IMR-90 (cell line): ENCODE data around the gene C16orf87. TPM values are rescaled to one million over a fixed set of nuclear protein-coding genes. Genes with fewer than 3 reads are reported as not detected.
A peak's percentile ranks its signal among the peaks of the same experiment; 100 is the strongest.

ENCODE experiments used
- ATAC-seq: fragments of 200-7000 bp; cut with Tn5 transposase; 2 replicates; pipeline ENCODE4 v1.9.1; 2020; ENCODE audit warnings: low read depth, mild to moderate bottlenecking, moderate library complexity
- BruUV-seq: library from RNA; stranded (reverse); fragments of 400-500 nt; replicated peaks from 2 replicates; lab custom pipeline; 2021; lab: Mats Ljungman, UMichigan
- CTCF ChIA-PET: fragments of 300-600 bp; formaldehyde crosslinking; extraction: SDS; loops from one replicate; lab custom pipeline; 2021; ENCODE audit warnings: antibody characterized with exemption; lab: Yijun Ruan, JAX
- POLR2A ChIA-PET: fragments of 300-600 bp; sonication (Branson Sonifier 250); formaldehyde crosslinking; loops from one replicate; lab custom pipeline; 2022; ENCODE audit warnings: antibody characterized with exemption; ENCODE audit not compliant: unreplicated experiment; lab: Charles Lee
- DNase-seq: peaks from one replicate; pipeline ENCODE4 v3.0.0; 2013
- H2AFZ ChIP-seq: replicated peaks from 2 replicates; pipeline ENCODE3; 2013; ENCODE audit warnings: low read length, mild to moderate bottlenecking; ENCODE audit not compliant: poor library complexity
- H2AK5ac ChIP-seq: 2 replicates; pipeline ENCODE4 v1.6.1; 2013; ENCODE audit warnings: low read depth, low read length, inconsistent platforms
- H2AK9ac ChIP-seq: replicated peaks from 2 replicates; pipeline ENCODE3; 2013; ENCODE audit warnings: mild to moderate bottlenecking, low read depth, low read length, moderate library complexity; ENCODE audit not compliant: poor library complexity
- H2BK120ac ChIP-seq: 2 replicates; pipeline ENCODE4 v1.6.1; 2013; ENCODE audit warnings: low read depth, low read length, inconsistent platforms
- H2BK15ac ChIP-seq: 3 replicates; pipeline ENCODE4 v1.6.1; 2013; ENCODE audit warnings: low read depth, low read length, inconsistent platforms
- H2BK20ac ChIP-seq: 2 replicates; pipeline ENCODE4 v1.6.1; 2013; ENCODE audit warnings: low read depth, mild to moderate bottlenecking, inconsistent platforms, low read length, moderate library complexity
- H2BK5ac ChIP-seq: 2 replicates; pipeline ENCODE4 v1.6.1; 2013; ENCODE audit warnings: mild to moderate bottlenecking, low read depth, low read length, inconsistent platforms; ENCODE audit not compliant: poor library complexity, severe bottlenecking
- H3K14ac ChIP-seq: replicated peaks from 2 replicates; pipeline ENCODE4 v1.6.1; 2013; ENCODE audit warnings: low read depth, low read length, inconsistent platforms
- H3K18ac ChIP-seq: 2 replicates; pipeline ENCODE4 v1.6.1; 2013; ENCODE audit warnings: low read depth, low read length, control low read depth
- H3K23ac ChIP-seq: 2 replicates; pipeline ENCODE4 v1.6.1; 2013; ENCODE audit warnings: low read depth, low read length, inconsistent platforms
- H3K27ac ChIP-seq: 2 replicates; pipeline ENCODE4 v1.5.1; 2013; ENCODE audit warnings: mild to moderate bottlenecking, control low read depth, low read length; ENCODE audit not compliant: insufficient read depth
- H3K27me3 ChIP-seq: 2 replicates; pipeline ENCODE4 v1.6.1; 2013; ENCODE audit warnings: low read length; ENCODE audit not compliant: control insufficient read depth, insufficient read depth
- H3K36me3 ChIP-seq: 2 replicates; pipeline ENCODE4 v1.6.1; 2013; ENCODE audit warnings: low read length, mixed read lengths; ENCODE audit not compliant: control insufficient read depth, insufficient read depth
- H3K4ac ChIP-seq: 2 replicates; pipeline ENCODE4 v1.6.1; 2013; ENCODE audit warnings: low read depth, low read length, inconsistent platforms
- H3K4me1 ChIP-seq: 2 replicates; pipeline ENCODE4 v1.6.1; 2013; ENCODE audit warnings: low read length, mixed read lengths; ENCODE audit not compliant: control insufficient read depth, insufficient read depth
- H3K4me2 ChIP-seq: 2 replicates; pipeline ENCODE4 v1.6.1; 2013; ENCODE audit warnings: low read depth, mild to moderate bottlenecking, control low read depth, low read length, moderate library complexity
- H3K4me3 ChIP-seq: 2 replicates; pipeline ENCODE4 v1.5.1; 2013; ENCODE audit warnings: low read depth, mild to moderate bottlenecking, control low read depth, low read length, moderate library complexity; ENCODE audit not compliant: insufficient read depth
- H3K56ac ChIP-seq: 2 replicates; pipeline ENCODE4 v1.6.1; 2013; ENCODE audit warnings: low read length, inconsistent platforms; ENCODE audit not compliant: insufficient read depth; ENCODE audit errors: extremely low read depth
- H3K79me1 ChIP-seq, 2 experiments: 2 replicates each; pipeline ENCODE4 v1.6.1; 2013; ENCODE audit warnings: low read length in 2 of 2, inconsistent platforms in 1 of 2, low read depth in 1 of 2
- H3K9ac ChIP-seq: 2 replicates; pipeline ENCODE4 v1.6.1; 2013; ENCODE audit warnings: low read depth, low read length, control low read depth
- H3K9me1 ChIP-seq: 2 replicates; pipeline ENCODE4 v1.6.1; 2013; ENCODE audit warnings: low read length, inconsistent platforms; ENCODE audit not compliant: insufficient read depth
- H3K9me3 ChIP-seq: 2 replicates; pipeline ENCODE4 v1.6.1; 2013; ENCODE audit warnings: low read length; ENCODE audit not compliant: control insufficient read depth, insufficient read depth
- H4K20me1 ChIP-seq: 2 replicates; pipeline ENCODE4 v1.6.1; 2013; ENCODE audit warnings: low read length, inconsistent platforms; ENCODE audit not compliant: insufficient read depth
- H4K5ac ChIP-seq: 2 replicates; pipeline ENCODE4 v1.6.1; 2013; ENCODE audit warnings: mild to moderate bottlenecking, low read depth, low read length, control low read depth
- H4K8ac ChIP-seq, 2 experiments: 2 replicates each; pipeline ENCODE4 v1.6.1; 2013; ENCODE audit warnings: low read depth in 2 of 2, low read length in 2 of 2, control low read depth in 1 of 2, inconsistent platforms in 1 of 2
- H4K91ac ChIP-seq: 2 replicates; pipeline ENCODE4 v1.6.1; 2013; ENCODE audit warnings: low read depth, low read length, inconsistent platforms; ENCODE audit not compliant: insufficient read depth
- BHLHE40 ChIP-seq: fragments of 150-350 bp; IDR thresholded peaks from 2 replicates; pipeline ENCODE4 v1.6.1; 2016; ENCODE audit warnings: mild to moderate bottlenecking, low read depth, low read length
- CEBPB ChIP-seq: IDR thresholded peaks from 2 replicates; pipeline ENCODE4 v1.6.1; 2012; ENCODE audit warnings: low read depth, low read length, improper control_type of control experiment
- CHD1 ChIP-seq: IDR thresholded peaks from 2 replicates; pipeline ENCODE4 v1.6.1; 2012; ENCODE audit warnings: low read depth, low read length, improper control_type of control experiment
- FOS ChIP-seq: fragments of 150-350 bp; IDR thresholded peaks from 2 replicates; pipeline ENCODE4 v1.6.1; 2016; ENCODE audit warnings: low read depth, low read length
- MAFK ChIP-seq: IDR thresholded peaks from 2 replicates; pipeline ENCODE4 v1.6.1; 2012; ENCODE audit warnings: low read depth, low read length, improper control_type of control experiment
- MAZ ChIP-seq: IDR thresholded peaks from 2 replicates; pipeline ENCODE4 v1.6.1; 2012; ENCODE audit warnings: low read depth, mild to moderate bottlenecking, low read length, improper control_type of control experiment, moderate library complexity, borderline replicate concordance
- MXI1 ChIP-seq: IDR thresholded peaks from 2 replicates; pipeline ENCODE4 v1.6.1; 2012; ENCODE audit warnings: low read depth, mild to moderate bottlenecking, low read length, moderate library complexity, borderline replicate concordance
- RAD21 ChIP-seq: IDR thresholded peaks from 2 replicates; pipeline ENCODE4 v1.6.1; 2012; ENCODE audit warnings: low read length, improper control_type of control experiment
- SMC3 ChIP-seq: fragments of 150-350 bp; IDR thresholded peaks from 2 replicates; pipeline ENCODE4 v1.6.1; 2016; ENCODE audit warnings: low read depth, mild to moderate bottlenecking, antibody characterized with exemption, low read length, moderate library complexity
- WGBS, 2 experiments: methylation state at CpG; one replicate each; pipeline versions ENCODE4 v1.1.5 to v1.1.7; 2013; ENCODE audit warnings: missing lambda C conversion rate in 2 of 2; ENCODE audit not compliant: insufficient read length in 1 of 2; ENCODE audit errors: extremely low coverage in 2 of 2; 5-methylcytosine and 5-hydroxymethylcytosine counted together
- dilution Hi-C: fragments of 300-500 bp; cut with HindIII; formaldehyde crosslinking; loops from one replicate; pipeline ENCODE4 v1.14.3; 2018; ENCODE audit warnings: low sequenced_read_pairs; ENCODE audit not compliant: unreplicated experiment
- in situ Hi-C: fragments of 300-500 bp; cut with MboI; formaldehyde crosslinking; loops from 3 replicates; pipeline ENCODE4 v1.14.3; 2019; ENCODE audit warnings: low sequenced_read_pairs, inconsistent platforms, mixed read lengths
- intact Hi-C: fragments of 100-400 bp; cut with micrococcal nuclease; formaldehyde crosslinking; loops from 2 replicates; pipeline ENCODE4 v1.10.0; 2022
- polyA plus RNA-seq, 3 experiments: library from polyadenylated mRNA; depleted of rRNA; stranded (reverse); fragments of >200 nt; gene quantifications; 2 replicates each; pipeline ENCODE4 v1.2.3, GENCODE V29; 2012; ENCODE audit warnings: low replicate concordance in 1 of 3
- total RNA-seq: library from RNA; depleted of rRNA; stranded (reverse); fragments of >200 nt; gene quantifications from 2 replicates; pipeline ENCODE4 v1.2.3, GENCODE V29; 2012
- TF ChIP-seq, protein P1 (sequence below): fragments of 150-350 bp; IDR thresholded peaks from 2 replicates; pipeline ENCODE4 v1.6.1; 2016; ENCODE audit warnings: low read depth, mild to moderate bottlenecking, low read length, moderate library complexity, borderline replicate concordance
- TF ChIP-seq, protein P2 (sequence below): fragments of 150-350 bp; IDR thresholded peaks from 2 replicates; pipeline ENCODE4 v1.6.1; 2017; ENCODE audit warnings: mild to moderate bottlenecking, antibody characterized with exemption, low read length, low read depth

C16orf87 gene
- total and polyA plus RNA-seq, 2 of the 4 experiments (the other 2 are of a cell fraction), result 6.3 to 8.1 TPM

DNA sequence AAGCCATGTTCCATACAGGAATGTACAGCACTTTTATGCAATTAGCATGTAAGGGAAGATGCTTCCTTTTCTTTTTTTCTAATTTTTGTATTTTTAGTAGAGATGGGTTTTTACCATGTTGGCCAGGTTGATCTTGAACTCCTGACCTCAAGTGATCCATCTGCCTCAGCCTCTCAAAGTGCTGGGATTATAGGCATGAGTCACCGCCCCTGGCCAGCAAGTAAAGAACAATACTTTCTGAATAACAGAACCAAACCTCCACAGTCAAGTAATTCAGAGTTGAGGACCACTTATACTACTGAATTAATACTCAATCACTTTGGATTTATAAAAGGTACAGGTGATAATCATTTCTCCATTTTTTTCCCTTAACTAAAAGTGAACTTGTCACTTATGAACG, 13.0 kb downstream of the C16orf87 start:
- H3K9me3 ChIP-seq, result peaks cover 2% of the 10 kb centered on the region; the same call in 1 of the 2 replicates
- no peak overlapping the region for H2BK20ac ChIP-seq
- BruUV-seq, result no TSS peak
- dilution Hi-C loops (no loop called here), intact Hi-C loops (no loop called here), in situ Hi-C loops (no loop called here)
- H3K4me2 ChIP-seq, result no peak overlapping the region
- WGBS, 2 experiments, result no CpG with 5 or more reads among the region's 2 CpGs
- no peak overlapping the region for H2AK5ac ChIP-seq
- H3K79me1 ChIP-seq, result peaks cover 12 to 47% of the 10 kb centered on the region in 2 experiments; a peak in 3 of 4 replicates
- no peak overlapping the region for H4K91ac ChIP-seq
- peaks cover 10% of the 10 kb centered on the region for H3K4me1 ChIP-seq
- H3K56ac ChIP-seq, result no peak overlapping the region
- no peak overlapping the region for H2AK9ac ChIP-seq
- H3K27ac ChIP-seq, result no peak overlapping the region
- ATAC-seq, result no peak
- peak; percentile 52 for DNase-seq
- no peak overlapping the region for H2AFZ ChIP-seq
- no peak overlapping the region for H3K4ac ChIP-seq
- peaks cover 7% of the 10 kb centered on the region for H3K36me3 ChIP-seq
- H3K27me3 ChIP-seq, result no peaks in the 10 kb centered on the region
- H4K8ac ChIP-seq, result no peak overlapping the region
- no peaks in the 10 kb centered on the region; the same call in none of the 2 replicates for H3K9me1 ChIP-seq
- H4K20me1 ChIP-seq, result peaks cover 58% of the 10 kb centered on the region
- H3K4me3 ChIP-seq, result no peak overlapping the region
- no peak overlapping the region for H3K14ac ChIP-seq
- H2BK5ac ChIP-seq, result peak overlapping the region; percentile 74
- H3K9ac ChIP-seq, result no peak overlapping the region
- TF ChIP-seq BHLHE40, result no peak
- TF ChIP-seq MAFK, result no peak
- TF ChIP-seq FOS, result no peak
- no peak for TF ChIP-seq RAD21
- TF ChIP-seq, protein P1, sequence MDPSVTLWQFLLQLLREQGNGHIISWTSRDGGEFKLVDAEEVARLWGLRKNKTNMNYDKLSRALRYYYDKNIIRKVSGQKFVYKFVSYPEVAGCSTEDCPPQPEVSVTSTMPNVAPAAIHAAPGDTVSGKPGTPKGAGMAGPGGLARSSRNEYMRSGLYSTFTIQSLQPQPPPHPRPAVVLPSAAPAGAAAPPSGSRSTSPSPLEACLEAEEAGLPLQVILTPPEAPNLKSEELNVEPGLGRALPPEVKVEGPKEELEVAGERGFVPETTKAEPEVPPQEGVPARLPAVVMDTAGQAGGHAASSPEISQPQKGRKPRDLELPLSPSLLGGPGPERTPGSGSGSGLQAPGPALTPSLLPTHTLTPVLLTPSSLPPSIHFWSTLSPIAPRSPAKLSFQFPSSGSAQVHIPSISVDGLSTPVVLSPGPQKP, result no peak
- no peak for TF ChIP-seq SMC3
- TF ChIP-seq CHD1, result no peak
- TF ChIP-seq MAZ, result no peak
- TF ChIP-seq, protein P2, sequence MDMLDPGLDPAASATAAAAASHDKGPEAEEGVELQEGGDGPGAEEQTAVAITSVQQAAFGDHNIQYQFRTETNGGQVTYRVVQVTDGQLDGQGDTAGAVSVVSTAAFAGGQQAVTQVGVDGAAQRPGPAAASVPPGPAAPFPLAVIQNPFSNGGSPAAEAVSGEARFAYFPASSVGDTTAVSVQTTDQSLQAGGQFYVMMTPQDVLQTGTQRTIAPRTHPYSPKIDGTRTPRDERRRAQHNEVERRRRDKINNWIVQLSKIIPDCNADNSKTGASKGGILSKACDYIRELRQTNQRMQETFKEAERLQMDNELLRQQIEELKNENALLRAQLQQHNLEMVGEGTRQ, result no peak
- TF ChIP-seq MXI1, result no peak
- TF ChIP-seq CEBPB, result no peak
- ChIA-PET POLR2A (no interaction called here), CTCF (no interaction called here)
- no peak overlapping the region for H2BK120ac ChIP-seq
- no peak overlapping the region for H4K5ac ChIP-seq
- H3K18ac ChIP-seq, result no peak overlapping the region
- no peak overlapping the region for H3K23ac ChIP-seq
- H2BK15ac ChIP-seq, result no peak overlapping the region
